Colonic mucosa (tissue), 2 donors: ENCODE measurements around the gene PARP4. TPM values are rescaled to one million over a fixed set of nuclear protein-coding genes. Genes with fewer than 3 reads are reported as not detected.

Experiments used
- total RNA-seq, 2 donors: library from RNA; stranded (reverse); fragmentation: NEBNext Ultra II Directional in 1 of 2; extraction: Animal tissue kit (Norgen Biotek cat#: 25700) in 1 of 2; gene quantifications; one replicate each; pipeline ENCODE4 v1.2.1, GENCODE V29; 2021
- donor health status: DM: no; HTN: no; CAD: no.
- donor health status: DM: no; HTN: no; CAD: no.

The PARP4 gene
- total RNA-seq, 2 donors from 2014 or later = 89.3 to 137 TPM

Other genes starting within 250 kb of the PARP4 start
- gene C1QTNF9, start 203.2 kb downstream of the PARP4 start, total RNA-seq = under 1 TPM in 1 of 2 donors, not detected in 1; 0.19 TPM
- gene ATP12A, start 167.6 kb upstream of the PARP4 start, total RNA-seq = 1 to 10 TPM in 1 of 2 donors, under 1 TPM in 1; 0.64 to 1.4 TPM